LNCaP clone FGC (cell line): ENCODE results near the gene B4GALT2.

ENCODE experiments used
- DNase-seq: peaks from one replicate; pipeline ENCODE4 v3.0.0-alpha.2; 2011; ENCODE audit warnings: low read depth
- H3K4me3 ChIP-seq: 2 replicates; pipeline ENCODE4 v1.5.1; 2011; ENCODE audit warnings: mild to moderate bottlenecking, low read depth, low read length, control low read depth
- TF ChIP-seq, protein P1 (sequence below): IDR thresholded peaks from 2 replicates; pipeline ENCODE4 v1.5.1; 2012; ENCODE audit warnings: mild to moderate bottlenecking; ENCODE audit not compliant: control insufficient read depth, insufficient read depth; ENCODE audit errors: extremely low read depth

The B4GALT2 gene

DNA sequence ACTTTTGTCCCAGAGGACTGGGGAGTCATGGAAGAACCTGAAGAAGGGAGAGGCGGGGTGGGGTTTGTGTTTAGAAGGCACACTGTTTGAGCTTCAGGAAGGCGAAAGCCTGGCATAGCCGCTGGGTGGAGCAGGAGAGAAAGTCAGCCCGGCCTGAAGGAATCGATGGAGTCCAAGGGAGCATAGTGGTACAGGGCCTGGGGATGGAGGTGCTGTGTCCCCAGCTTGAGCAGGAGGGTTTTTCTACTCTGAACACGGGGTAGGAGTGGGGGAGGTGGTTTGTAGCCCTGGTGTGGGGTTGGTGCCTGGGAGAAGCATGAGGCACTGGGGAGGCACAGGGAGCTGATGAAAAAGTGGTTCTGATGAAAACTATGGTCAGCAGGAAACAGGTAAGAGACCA, 7.7 kb downstream of the B4GALT2 start:
- TF ChIP-seq, protein P1, sequence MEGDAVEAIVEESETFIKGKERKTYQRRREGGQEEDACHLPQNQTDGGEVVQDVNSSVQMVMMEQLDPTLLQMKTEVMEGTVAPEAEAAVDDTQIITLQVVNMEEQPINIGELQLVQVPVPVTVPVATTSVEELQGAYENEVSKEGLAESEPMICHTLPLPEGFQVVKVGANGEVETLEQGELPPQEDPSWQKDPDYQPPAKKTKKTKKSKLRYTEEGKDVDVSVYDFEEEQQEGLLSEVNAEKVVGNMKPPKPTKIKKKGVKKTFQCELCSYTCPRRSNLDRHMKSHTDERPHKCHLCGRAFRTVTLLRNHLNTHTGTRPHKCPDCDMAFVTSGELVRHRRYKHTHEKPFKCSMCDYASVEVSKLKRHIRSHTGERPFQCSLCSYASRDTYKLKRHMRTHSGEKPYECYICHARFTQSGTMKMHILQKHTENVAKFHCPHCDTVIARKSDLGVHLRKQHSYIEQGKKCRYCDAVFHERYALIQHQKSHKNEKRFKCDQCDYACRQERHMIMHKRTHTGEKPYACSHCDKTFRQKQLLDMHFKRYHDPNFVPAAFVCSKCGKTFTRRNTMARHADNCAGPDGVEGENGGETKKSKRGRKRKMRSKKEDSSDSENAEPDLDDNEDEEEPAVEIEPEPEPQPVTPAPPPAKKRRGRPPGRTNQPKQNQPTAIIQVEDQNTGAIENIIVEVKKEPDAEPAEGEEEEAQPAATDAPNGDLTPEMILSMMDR: no peak
- no peak for DNase-seq
- no peak overlapping the region for H3K4me3 ChIP-seq

DNA sequence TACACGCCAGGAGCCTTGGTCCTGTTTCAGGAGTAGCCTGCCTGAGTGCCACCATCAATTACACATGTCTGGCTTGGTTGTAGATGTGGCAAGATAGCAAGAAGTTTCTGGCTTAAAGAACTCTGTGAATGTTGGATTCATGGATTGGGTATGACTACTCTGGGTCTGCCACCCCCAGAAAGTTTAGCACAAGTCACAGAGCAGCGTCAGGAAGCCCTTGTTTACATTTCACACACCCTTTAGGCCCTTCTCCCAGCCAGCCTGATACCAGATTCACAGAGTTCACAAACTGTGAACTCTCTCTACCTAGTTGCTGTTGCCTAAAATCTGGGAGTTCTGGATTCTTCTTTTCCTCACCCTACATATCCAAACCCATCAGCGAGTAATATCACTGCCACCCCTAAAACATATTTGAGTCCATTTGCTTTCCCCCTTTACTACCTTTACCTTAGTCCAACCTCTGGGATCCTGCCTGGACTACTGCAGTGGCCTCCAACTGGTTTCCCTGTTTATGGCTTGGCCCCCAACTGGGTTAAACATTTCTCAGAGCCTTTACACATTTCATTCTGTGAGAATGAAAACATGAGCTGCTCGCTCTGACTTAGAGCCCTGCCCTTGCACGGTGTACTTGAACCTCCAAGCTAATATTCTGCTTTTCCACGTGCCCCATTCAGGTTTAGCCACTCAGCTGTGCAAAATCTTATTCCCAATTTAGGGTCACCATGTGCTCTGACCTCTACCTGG, 8.3 kb downstream of the B4GALT2 start:
- no peak for DNase-seq
- TF ChIP-seq, protein P1: no peak
- no peak overlapping the region for H3K4me3 ChIP-seq

DNA sequence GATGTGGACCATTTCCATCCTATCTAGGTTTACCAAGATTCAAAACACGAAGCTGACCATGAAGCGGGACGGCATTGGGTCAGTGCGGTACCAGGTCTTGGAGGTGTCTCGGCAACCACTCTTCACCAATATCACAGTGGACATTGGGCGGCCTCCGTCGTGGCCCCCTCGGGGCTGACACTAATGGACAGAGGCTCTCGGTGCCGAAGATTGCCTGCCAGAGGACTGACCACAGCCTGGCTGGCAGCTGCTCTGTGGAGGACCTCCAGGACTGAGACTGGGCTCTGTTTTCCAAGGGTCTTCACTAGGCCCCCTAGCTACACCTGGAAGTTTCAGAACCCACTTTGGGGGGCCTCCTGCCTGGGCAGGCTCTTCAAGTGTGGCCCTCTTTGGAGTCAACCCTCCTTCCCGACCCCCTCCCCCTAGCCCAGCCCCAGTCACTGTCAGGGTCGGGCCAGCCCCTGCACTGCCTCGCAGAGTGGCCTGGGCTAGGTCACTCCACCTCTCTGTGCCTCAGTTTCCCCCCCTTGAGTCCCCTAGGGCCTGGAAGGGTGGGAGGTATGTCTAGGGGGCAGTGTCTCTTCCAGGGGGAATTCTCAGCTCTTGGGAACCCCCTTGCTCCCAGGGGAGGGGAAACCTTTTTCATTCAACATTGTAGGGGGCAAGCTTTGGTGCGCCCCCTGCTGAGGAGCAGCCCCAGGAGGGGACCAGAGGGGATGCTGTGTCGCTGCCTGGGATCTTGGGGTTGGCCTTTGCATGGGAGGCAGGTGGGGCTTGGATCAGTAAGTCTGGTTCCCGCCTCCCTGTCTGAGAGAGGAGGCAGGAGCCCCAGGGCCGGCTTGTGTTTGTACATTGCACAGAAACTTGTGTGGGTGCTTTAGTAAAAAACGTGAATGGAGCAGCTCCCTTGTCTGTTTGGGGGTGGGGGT, 11.5 kb downstream of the B4GALT2 start:
- no peak for DNase-seq
- TF ChIP-seq, protein P1: peak; percentile 26; the same call in 1 of the 2 replicates
- H3K4me3 ChIP-seq: peak overlapping the region; percentile 62

DNA sequence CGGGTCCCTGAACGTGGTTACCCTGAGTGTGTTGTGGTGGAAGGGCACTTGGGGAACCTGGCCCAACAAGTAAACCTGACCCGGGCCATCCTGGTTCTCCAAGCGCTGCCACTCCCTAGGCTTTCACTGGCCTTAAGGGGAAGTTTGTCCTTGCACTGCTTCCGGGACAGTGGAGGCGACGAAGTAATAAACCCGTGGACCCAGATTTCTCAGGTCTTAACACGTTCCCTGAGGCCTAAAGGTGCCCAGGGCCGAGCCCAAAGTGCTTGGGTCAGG, 12.1 kb downstream of the B4GALT2 start:
- TF ChIP-seq, protein P1: no peak

DNA sequence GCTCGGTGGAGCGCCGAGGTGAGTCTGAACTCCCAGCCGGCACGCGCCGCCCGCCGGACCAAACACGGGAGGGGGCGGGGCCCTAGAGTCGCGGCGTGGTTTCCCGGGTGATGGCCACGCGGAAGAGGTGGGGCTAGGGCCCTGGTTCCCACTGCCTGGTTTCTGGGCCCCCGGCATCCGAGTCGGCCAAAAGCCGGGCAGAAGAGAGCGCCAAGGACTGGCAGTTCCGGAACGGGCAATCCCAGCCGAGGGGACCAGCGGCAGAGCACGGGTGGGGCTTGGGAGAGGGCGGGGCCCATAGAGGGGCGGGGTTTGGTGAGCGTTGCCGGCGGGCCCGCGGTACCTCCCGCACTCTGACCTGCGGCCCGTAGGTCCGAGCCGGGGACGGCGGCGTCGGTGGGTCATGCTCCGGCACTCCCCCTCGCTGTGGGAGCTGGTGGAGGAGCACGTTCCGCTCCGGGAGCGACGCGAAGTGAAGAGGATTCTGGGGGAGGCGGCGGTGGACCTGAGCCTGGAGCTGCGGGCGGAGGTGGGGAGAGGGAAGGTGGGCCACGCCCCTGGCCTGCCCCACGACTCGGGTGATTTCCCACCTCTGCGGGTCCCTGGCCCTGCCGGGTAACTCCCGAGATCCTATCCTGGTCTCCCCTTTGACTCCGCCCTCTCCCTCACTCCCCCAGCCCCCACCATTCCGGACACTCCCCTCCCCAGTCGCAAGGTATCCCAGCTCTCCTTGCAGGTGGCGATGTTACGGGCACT, 12.6 kb downstream of the B4GALT2 start, which contains the start of gene CCDC24:
CCDC24 (plus strand) TSS at position 124 of the 756 bp plus-strand sequence; CDS start at position 404, 280 bp downstream.
- peak within 1 kb of the TSS; percentile 62 for H3K4me3 ChIP-seq
- DNase-seq: peak; percentile 64
- TF ChIP-seq, protein P1: no peak

More for the DNA sequence above, 12.1 kb downstream of the B4GALT2 start:
- H3K4me3 ChIP-seq: peak overlapping the region; percentile 62
- DNase-seq: no peak

DNA sequence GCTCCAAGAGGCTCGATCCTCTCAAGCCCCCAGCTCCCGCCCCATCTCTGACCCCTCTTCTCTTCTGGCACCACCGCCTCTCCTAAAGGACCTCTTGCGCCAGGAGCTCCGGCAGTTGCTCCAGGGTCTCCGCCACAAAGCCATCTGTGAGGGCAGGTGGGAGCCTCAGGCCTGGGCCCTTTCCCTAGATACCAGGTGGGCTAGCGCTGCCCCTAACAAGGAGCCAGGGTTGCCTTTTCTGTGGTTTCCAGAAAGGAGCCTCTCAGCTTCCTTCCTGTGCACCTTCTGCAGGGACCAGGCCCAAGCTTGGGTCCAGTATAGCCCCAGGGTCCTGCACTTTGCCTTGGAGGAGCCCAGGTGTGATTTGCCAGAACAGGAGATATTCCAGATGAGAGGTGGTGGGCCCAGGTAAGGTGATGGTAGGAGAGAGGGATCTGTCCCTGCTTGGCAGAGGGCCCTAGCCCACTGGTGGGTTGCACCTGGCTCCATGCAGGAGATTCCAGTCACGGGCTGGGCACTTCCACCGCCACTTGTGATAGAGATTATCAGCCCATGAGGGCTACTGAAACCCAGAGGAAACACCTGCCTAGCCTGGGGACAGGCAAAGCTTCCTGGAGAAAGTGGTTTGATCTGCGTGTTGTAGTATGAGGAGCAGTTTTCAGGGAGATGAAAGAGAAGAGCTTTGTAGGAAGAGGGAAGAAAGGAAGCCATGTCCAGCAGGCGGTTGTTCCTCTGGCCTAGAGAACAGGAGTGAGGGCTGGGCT, 13.4 kb downstream of the B4GALT2 start:
- TF ChIP-seq, protein P1: no peak
- peak overlapping the region; percentile 62 for H3K4me3 ChIP-seq
- no peak for DNase-seq
